ENCODE data around the gene LGR6. TPM values are rescaled to one million over a fixed set of nuclear protein-coding genes. Genes with fewer than 3 reads are reported as not detected.
"Not testable (repeated sequence)": the region's sequence is repeated elsewhere in the genome, so short reads cannot be mapped to it uniquely, and the experiment has no call there.

Gene LGR6, protein sequence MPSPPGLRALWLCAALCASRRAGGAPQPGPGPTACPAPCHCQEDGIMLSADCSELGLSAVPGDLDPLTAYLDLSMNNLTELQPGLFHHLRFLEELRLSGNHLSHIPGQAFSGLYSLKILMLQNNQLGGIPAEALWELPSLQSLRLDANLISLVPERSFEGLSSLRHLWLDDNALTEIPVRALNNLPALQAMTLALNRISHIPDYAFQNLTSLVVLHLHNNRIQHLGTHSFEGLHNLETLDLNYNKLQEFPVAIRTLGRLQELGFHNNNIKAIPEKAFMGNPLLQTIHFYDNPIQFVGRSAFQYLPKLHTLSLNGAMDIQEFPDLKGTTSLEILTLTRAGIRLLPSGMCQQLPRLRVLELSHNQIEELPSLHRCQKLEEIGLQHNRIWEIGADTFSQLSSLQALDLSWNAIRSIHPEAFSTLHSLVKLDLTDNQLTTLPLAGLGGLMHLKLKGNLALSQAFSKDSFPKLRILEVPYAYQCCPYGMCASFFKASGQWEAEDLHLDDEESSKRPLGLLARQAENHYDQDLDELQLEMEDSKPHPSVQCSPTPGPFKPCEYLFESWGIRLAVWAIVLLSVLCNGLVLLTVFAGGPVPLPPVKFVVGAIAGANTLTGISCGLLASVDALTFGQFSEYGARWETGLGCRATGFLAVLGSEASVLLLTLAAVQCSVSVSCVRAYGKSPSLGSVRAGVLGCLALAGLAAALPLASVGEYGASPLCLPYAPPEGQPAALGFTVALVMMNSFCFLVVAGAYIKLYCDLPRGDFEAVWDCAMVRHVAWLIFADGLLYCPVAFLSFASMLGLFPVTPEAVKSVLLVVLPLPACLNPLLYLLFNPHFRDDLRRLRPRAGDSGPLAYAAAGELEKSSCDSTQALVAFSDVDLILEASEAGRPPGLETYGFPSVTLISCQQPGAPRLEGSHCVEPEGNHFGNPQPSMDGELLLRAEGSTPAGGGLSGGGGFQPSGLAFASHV
- total RNA-seq: not detected

DNA sequence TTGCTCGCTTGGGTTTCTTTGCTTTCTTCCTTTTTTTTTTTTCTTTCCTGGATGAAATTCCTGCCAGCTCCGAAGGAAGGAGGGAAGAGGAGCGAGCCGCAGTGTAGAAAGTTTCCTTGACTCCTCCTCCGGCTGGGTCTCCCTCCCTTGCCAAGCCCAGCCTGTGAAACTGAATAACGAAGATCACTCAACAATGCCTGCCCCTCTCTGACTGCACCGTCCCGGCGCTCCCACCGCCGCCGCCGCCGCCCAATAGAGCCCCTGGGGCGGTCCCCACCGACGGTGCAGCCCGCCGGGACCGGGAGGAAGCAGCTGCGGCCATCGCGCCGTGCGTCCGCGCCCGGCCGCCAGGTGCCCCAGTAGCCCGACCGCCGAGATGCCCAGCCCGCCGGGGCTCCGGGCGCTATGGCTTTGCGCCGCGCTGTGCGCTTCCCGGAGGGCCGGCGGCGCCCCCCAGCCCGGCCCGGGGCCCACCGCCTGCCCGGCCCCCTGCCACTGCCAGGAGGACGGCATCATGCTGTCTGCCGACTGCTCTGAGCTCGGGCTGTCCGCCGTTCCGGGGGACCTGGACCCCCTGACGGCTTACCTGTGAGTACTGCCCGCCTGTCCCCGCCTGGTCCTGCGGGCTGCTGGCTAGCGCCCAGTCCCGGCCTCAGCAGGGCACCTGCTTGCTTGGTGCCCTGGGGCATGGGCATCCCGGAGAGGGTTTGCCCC is at the start of gene LGR6:
Gene LGR6, plus strand, starts transcription at position 186 of the 714 bp plus-strand sequence. Its CDS starts 191 bp downstream, at position 377.
- Mint-ChIP-seq H3K4me3 (no peak within 1 kb of the TSS), H3K27me3 (peaks cover 39% of the 10 kb centered on the region), H3K36me3 (ENCODE audit: low read depth) (no peaks in the 10 kb centered on the region), H3K9me3 (no peaks in the 10 kb centered on the region), H3K27ac (no peak within 1 kb of the TSS), H3K4me1 (peaks cover 12% of the 10 kb centered on the region)
- CTCF ChIA-PET: interaction anchor here (0.9 to 1.6 kb wide), 7 partner anchors 10 to 115 kb away, joined by 3 to 14 read pairs (median 4); no protein-coding TSS in a partner anchor
- POLR2A ChIA-PET: no interaction called here
- no peak for DNase-seq

GRCh38 chr1:202144402-202145067 is 49.1 kb upstream of the LGR6 start, which contains the start of gene ARL8A:
ARL8A (minus strand) TSS chr1:202144737; CDS start chr1:202144572, 165 bp downstream.
- peak; percentile 71 for DNase-seq
- no peaks in the 10 kb centered on the region for H3K27me3 Mint-ChIP-seq
- ChIA-PET POLR2A (interaction anchor here (0.6 to 1.1 kb wide), 2 partner anchors 16 to 198 kb away, joined by 3 to 4 read pairs; partner anchors contain the start of gene PTPN7), CTCF (interaction anchor here (0.9 to 6.5 kb wide), 2 partner anchors 16 to 783 kb away, joined by 3 to 35 read pairs; partner anchors contain the start of genes KLHL12 and PTPN7)
- peak within 1 kb of the TSS; percentile 93 for H3K4me3 Mint-ChIP-seq
- H3K36me3 Mint-ChIP-seq (ENCODE audit: low read depth): peaks cover 26% of the 10 kb centered on the region
- H3K27ac Mint-ChIP-seq: peak within 1 kb of the TSS; percentile 83
- H3K4me1 Mint-ChIP-seq: peaks cover 38% of the 10 kb centered on the region
- H3K9me3 Mint-ChIP-seq: no peaks in the 10 kb centered on the region

GRCh38 chr1:202145068-202145743 is 48.4 kb upstream of the LGR6 start:
- Mint-ChIP-seq H3K4me1 (peaks cover 38% of the 10 kb centered on the region), H3K36me3 (ENCODE audit: low read depth) (peaks cover 29% of the 10 kb centered on the region), H3K27me3 (no peaks in the 10 kb centered on the region), H3K27ac (peak overlapping the region; percentile 75), H3K9me3 (no peaks in the 10 kb centered on the region), H3K4me3 (peak overlapping the region; percentile 71)
- ChIA-PET POLR2A (interaction anchor here (1.2 kb wide), 1 partner anchor 15 kb away, joined by 7 read pairs; the partner anchor contains the start of gene PTPN7), CTCF (interaction anchor here (1.4 to 6.5 kb wide), 3 partner anchors 11 to 15 kb away, joined by 3 to 35 read pairs (median 22); partner anchors contain the start of gene PTPN7)
- DNase-seq: no peak

DNA sequence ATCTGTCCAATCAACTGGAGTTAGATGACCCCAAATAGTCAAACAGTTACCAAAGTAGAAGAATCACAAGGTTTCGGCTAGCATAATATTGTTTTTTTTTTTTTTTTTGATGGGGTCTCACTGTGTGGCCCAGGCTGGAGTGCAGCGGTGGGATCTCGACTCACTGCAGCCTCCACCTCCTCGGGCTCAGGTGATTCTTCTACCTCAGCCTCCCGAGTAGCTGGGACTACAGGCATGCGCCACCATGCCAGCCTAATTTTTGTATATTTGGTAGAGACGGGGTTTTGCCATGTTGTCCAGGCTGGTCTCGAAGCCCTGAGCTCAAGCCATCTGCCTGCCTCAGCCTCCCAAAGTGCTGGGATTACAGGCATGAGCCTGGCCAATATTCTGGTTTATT is 47.9 kb upstream of the LGR6 start:
- Mint-ChIP-seq H3K4me3 (peak overlapping the region; percentile 71), H3K36me3 (ENCODE audit: low read depth) (peaks cover 33% of the 10 kb centered on the region), H3K4me1 (peaks cover 35% of the 10 kb centered on the region), H3K27ac (peak overlapping the region; percentile 75)
- POLR2A ChIA-PET: interaction anchor here (0.6 to 1.2 kb wide), 2 partner anchors 10 to 14 kb away, joined by 3 to 7 read pairs; partner anchors contain the start of gene PTPN7
- DNase-seq, H3K27me3 Mint-ChIP-seq, H3K9me3 Mint-ChIP-seq: not testable (repeated sequence)
- CTCF ChIA-PET: interaction anchor here (1.4 to 6.5 kb wide), 4 partner anchors 10 to 15 kb away, joined by 3 to 35 read pairs (median 16); partner anchors contain the start of gene PTPN7

DNA sequence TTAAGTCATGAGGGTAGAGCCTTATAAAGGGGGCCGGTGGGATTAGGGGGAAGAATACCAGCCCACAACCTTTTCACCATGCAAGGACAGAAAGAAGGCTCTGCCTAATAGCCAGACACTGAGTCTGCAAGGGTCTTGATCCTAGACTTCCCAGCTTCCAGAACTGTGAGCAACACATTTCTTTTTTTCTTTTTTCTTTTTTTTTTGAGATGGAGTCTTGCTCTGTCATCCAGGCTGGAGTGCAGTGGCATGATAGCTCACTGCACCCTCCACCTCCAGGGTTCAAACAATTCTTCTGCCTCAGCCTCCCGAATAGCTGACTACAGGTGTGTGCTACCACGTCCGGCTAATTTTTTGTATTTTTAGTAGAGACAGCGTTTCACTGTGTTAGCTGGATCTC is 47.3 kb upstream of the LGR6 start:
- POLR2A ChIA-PET: interaction anchor here (0.6 to 1.2 kb wide), 2 partner anchors 9 to 14 kb away, joined by 3 to 7 read pairs; partner anchors contain the start of gene PTPN7
- Mint-ChIP-seq H3K27ac (peak overlapping the region; percentile 36), H3K9me3 (no peaks in the 10 kb centered on the region), H3K36me3 (ENCODE audit: low read depth) (peaks cover 38% of the 10 kb centered on the region), H3K4me3 (no peak overlapping the region), H3K27me3 (no peaks in the 10 kb centered on the region), H3K4me1 (peaks cover 35% of the 10 kb centered on the region)
- CTCF ChIA-PET: interaction anchor here (1.4 to 6.5 kb wide), 4 partner anchors 10 to 15 kb away, joined by 3 to 35 read pairs (median 16); partner anchors contain the start of gene PTPN7
- DNase-seq: no peak

DNA sequence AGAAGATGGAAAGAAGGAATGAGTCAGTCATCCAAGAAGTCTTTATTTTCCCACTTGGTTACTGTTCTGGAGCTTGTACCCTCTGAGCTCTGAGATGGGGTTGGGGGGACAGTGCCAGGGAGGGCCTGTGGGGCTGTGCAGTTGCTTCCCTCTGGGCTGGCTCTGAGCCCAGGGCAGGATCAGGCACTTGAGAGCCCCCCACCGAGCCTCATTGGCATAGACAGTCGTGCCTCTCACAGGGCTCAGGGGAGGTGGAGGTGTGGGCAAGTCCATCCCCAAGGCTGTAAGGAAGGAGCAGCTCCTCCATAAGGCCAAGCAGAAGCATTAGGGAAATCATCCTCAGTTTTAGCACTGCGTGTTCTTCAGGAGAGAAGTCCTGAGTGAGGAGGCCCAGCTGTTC is 46.6 kb upstream of the LGR6 start:
- no peaks in the 10 kb centered on the region for H3K9me3 Mint-ChIP-seq
- ChIA-PET POLR2A (interaction anchor here (1.6 kb wide), 1 partner anchor 13 kb away, joined by 6 read pairs; the partner anchor contains the start of gene PTPN7), CTCF (interaction anchor here (1.4 to 6.5 kb wide), 4 partner anchors 9 to 16 kb away, joined by 3 to 35 read pairs (median 16); partner anchors contain the start of gene PTPN7)
- no peak overlapping the region for H3K27ac Mint-ChIP-seq
- DNase-seq: no peak
- H3K4me1 Mint-ChIP-seq: peaks cover 32% of the 10 kb centered on the region
- H3K36me3 Mint-ChIP-seq (ENCODE audit: low read depth): peaks cover 39% of the 10 kb centered on the region
- H3K4me3 Mint-ChIP-seq: no peak overlapping the region
- no peaks in the 10 kb centered on the region for H3K27me3 Mint-ChIP-seq

DNA sequence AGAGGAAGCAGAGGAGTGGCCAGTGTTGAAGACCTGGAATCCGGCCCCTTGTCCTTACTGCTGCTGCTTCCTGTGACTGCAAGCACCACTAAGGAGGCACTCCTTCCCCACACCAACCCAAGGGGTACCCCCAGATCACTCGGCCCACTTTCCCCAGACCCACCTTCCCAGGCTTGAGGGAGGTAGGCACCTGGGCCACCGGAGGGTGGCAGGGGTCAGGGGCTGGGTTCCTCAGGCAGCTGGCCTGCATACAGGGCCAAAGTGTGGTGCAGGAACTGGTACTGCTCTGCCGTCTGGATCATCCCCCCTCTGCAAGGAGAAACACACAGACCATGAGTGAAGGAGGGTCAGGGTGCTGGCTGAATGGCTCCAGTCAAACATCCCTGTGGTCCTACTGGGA is 45.2 kb upstream of the LGR6 start:
- Mint-ChIP-seq H3K36me3 (ENCODE audit: low read depth) (peaks cover 45% of the 10 kb centered on the region), H3K4me1 (peaks cover 20% of the 10 kb centered on the region), H3K4me3 (no peak overlapping the region), H3K9me3 (no peaks in the 10 kb centered on the region), H3K27me3 (no peaks in the 10 kb centered on the region), H3K27ac (no peak overlapping the region)
- ChIA-PET CTCF (interaction anchor here (3.0 to 6.5 kb wide), 3 partner anchors 8 to 13 kb away, joined by 10 to 35 read pairs (median 22); partner anchors contain the start of gene PTPN7), POLR2A (no interaction called here)
- no peak for DNase-seq

DNA sequence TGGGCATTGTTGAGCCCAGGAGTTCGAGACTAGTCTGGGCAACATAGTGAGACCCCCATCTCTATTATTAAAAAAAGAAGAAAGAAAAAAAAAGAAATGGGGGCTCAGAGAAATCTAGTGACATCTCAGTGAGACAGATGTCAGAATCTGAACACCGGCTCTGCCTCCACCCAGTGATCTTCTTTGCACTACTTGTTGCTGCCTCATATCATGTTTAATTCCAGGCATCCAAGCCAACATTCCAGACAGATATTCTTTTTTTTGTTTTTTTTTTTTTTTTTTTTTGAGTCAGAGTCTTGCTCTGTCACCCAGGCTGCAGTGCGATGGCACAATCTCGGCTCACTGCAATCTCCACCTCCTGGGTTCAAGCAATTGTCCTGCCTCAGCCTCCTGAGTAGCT is 44.0 kb upstream of the LGR6 start:
- H3K4me1 Mint-ChIP-seq: peaks cover 19% of the 10 kb centered on the region
- DNase-seq: no peak
- H3K27ac Mint-ChIP-seq: no peak overlapping the region
- H3K4me3 Mint-ChIP-seq: no peak overlapping the region
- POLR2A ChIA-PET: no interaction called here
- H3K27me3 Mint-ChIP-seq: no peaks in the 10 kb centered on the region
- H3K9me3 Mint-ChIP-seq: no peaks in the 10 kb centered on the region
- CTCF ChIA-PET: interaction anchor here (6.5 kb wide), 1 partner anchor 11 kb away, joined by 35 read pairs; the partner anchor contains the start of gene PTPN7
- H3K36me3 Mint-ChIP-seq (ENCODE audit: low read depth): peaks cover 47% of the 10 kb centered on the region

DNA sequence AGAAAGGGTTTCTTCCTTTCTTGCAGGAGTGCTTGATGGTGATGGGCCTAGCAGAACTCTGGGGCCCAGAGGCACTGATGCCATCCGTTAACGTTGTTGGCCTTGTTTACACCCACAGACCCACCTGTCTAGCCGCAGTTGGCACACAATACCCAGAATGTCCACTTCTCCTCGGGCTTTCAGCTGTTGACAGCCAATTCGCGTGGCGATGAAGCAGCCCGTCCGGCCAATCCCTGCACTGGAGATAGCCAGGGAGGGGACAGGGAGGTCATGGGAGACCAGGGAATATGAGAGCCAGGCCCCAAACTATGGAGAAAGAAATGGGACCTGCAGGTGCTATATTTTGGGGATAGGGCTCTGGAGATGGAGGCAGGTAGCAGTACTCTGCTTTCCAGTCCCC is 43.4 kb upstream of the LGR6 start:
- H3K4me1 Mint-ChIP-seq: peaks cover 23% of the 10 kb centered on the region
- POLR2A ChIA-PET: no interaction called here
- H3K4me3 Mint-ChIP-seq: no peak overlapping the region
- no peaks in the 10 kb centered on the region for H3K27me3 Mint-ChIP-seq
- CTCF ChIA-PET: no interaction called here
- peaks cover 54% of the 10 kb centered on the region for H3K36me3 Mint-ChIP-seq (ENCODE audit: low read depth)
- no peak overlapping the region for H3K27ac Mint-ChIP-seq
- H3K9me3 Mint-ChIP-seq: no peaks in the 10 kb centered on the region
- no peak for DNase-seq

- Mint-ChIP-seq H3K36me3 (ENCODE audit: low read depth) (peaks cover 58% of the 10 kb centered on the region), H3K4me1 (peaks cover 23% of the 10 kb centered on the region), H3K27me3 (no peaks in the 10 kb centered on the region), H3K4me3 (no peak overlapping the region), H3K27ac (no peak overlapping the region), H3K9me3 (no peaks in the 10 kb centered on the region)
- DNase-seq: no peak
- ChIA-PET POLR2A (interaction anchor here (0.6 kb wide), 1 partner anchor 8 kb away, joined by 3 read pairs; no protein-coding TSS in a partner anchor), CTCF (interaction anchor here (0.9 kb wide), 1 partner anchor 12 kb away, joined by 3 read pairs; no protein-coding TSS in a partner anchor)
Measured at GRCh38 chr1:202150602-202151001, 43.0 kb upstream of the LGR6 start.

Data from activated CD4-positive, alpha-beta T cell treated with anti-CD3 and anti-CD28 coated beads, Interleukin-2, amount 10 ng/mL, durations not matched to agents 7 days and 5 days (primary cell).